Breast epithelium (tissue), 4 donors: ENCODE results near the gene AGRP. TPM values are rescaled to one million over a fixed set of nuclear protein-coding genes. Genes with fewer than 3 reads are reported as not detected.

ENCODE experiments used
- DNase-seq, 2 donors: peaks; one replicate each; pipeline ENCODE4 v3.0.0-alpha.2; 2019; ENCODE audit warnings: low spot score in 2 of 2
- H3K27ac ChIP-seq, 2 donors: fragments of 200-600 bp; sonication (generic) in 1 of 2; one replicate each; pipeline ENCODE4 v1.5.1; 2016 to 2019; ENCODE audit warnings: mild to moderate bottlenecking in 1 of 2
- H3K27me3 ChIP-seq, 2 donors: fragments of 200-600 bp; sonication (generic) in 1 of 2; one replicate each; pipeline versions ENCODE4 v1.5.1 to v1.6.0; 2017 to 2019; ENCODE audit warnings: control low read depth in 1 of 2, mild to moderate bottlenecking in 1 of 2
- H3K36me3 ChIP-seq: fragments of 200-600 bp; one replicate; pipeline ENCODE4 v1.5.1; 2019
- H3K4me1 ChIP-seq, 2 donors: fragments of 200-600 bp; sonication (generic); one replicate each; pipeline ENCODE4 v1.5.1; 2016 to 2019; ENCODE audit warnings: control low read depth in 1 of 2
- H3K4me3 ChIP-seq, 3 donors: fragments of 200-600 bp; sonication (generic); 1 replicate in 2 of 3; 2 replicates in 1 of 3; pipeline ENCODE4 v1.5.1; 2016 to 2019; ENCODE audit warnings: mild to moderate bottlenecking in 3 of 3, moderate library complexity in 2 of 3
- H3K9me3 ChIP-seq, 2 donors: fragments of 200-600 bp; sonication (generic) in 1 of 2; one replicate each; pipeline ENCODE4 v1.5.1; 2016 to 2019; ENCODE audit warnings: control low read depth in 1 of 2
- CTCF ChIP-seq, 3 donors: fragments of 450-650 bp; IDR thresholded peaks; one replicate each; pipeline ENCODE4 v1.5.1; 2016 to 2017; ENCODE audit warnings: antibody characterized with exemption in 3 of 3, mild to moderate bottlenecking in 3 of 3, moderate library complexity in 3 of 3
- POLR2A ChIP-seq: fragments of 450-650 bp; IDR thresholded peaks from one replicate; pipeline ENCODE4 v1.6.1; 2016; ENCODE audit warnings: antibody characterized with exemption, mild to moderate bottlenecking, moderate library complexity
- POLR2AphosphoS5 ChIP-seq, 3 donors: sonication (generic); formaldehyde crosslinking; IDR thresholded peaks; one replicate each; pipeline ENCODE4 v1.6.1; 2017; ENCODE audit warnings: antibody characterized with exemption in 3 of 3
- intact Hi-C: fragments of 100-400 bp; cut with DNase I; formaldehyde crosslinking; loops from one replicate; pipeline ENCODE4 v1.15.1; 2023; ENCODE audit warnings: low total_unique reads
- total RNA-seq, 3 donors: library from RNA; depleted of rRNA; stranded (reverse); fragments of >200 nt; gene quantifications; one replicate each; pipeline ENCODE4 v1.1.0, GENCODE V29; 2016

Gene AGRP
- total RNA-seq, 3 donors from 2014 or later, result not detected

GRCh38 chr16:67521095-67521804 lies 37.9 kb upstream of the AGRP start:
- Histone ChIP-seq H3K4me1 (no peaks in the 10 kb centered on the region), H3K27me3 (no peaks in the 10 kb centered on the region), H3K36me3 (no peaks in the 10 kb centered on the region), H3K4me3 (peak overlapping the region; percentile 33 to 66 (median 47)), H3K27ac (peak overlapping the region; percentile 85 to 96), H3K9me3 (no peaks in the 10 kb centered on the region)
- peak; percentile 93 to 96 for DNase-seq
- intact Hi-C loops, result no loop called here
- TF ChIP-seq CTCF (IDR thresholded peaks at IDR 0.05), result peak; percentile 93 to 98 (median 97)
- no peak for TF ChIP-seq POLR2A
- peak; percentile 66 to 82 (median 68) for TF ChIP-seq POLR2AphosphoS5 (IDR thresholded peaks at IDR 0.05)

GRCh38 chr16:67519242-67519641 lies 35.9 kb upstream of the AGRP start:
- no peak overlapping the region for H3K4me3 ChIP-seq

GRCh38 chr16:67518676-67519075 lies 35.3 kb upstream of the AGRP start:
- intact Hi-C loops, result loop anchor here (5.0 kb wide), 1 partner anchor 574 kb away; no protein-coding TSS in a partner anchor
- no peaks in the 10 kb centered on the region for H3K36me3 ChIP-seq
- no peaks in the 10 kb centered on the region for H3K27me3 ChIP-seq
- TF ChIP-seq CTCF (IDR thresholded peaks at IDR 0.05) (no peak), POLR2AphosphoS5 (IDR thresholded peaks at IDR 0.05) (no peak), POLR2A (no peak)
- H3K27ac ChIP-seq, result no peak overlapping the region
- DNase-seq, result no peak
- no peaks in the 10 kb centered on the region for H3K9me3 ChIP-seq
- no peaks in the 10 kb centered on the region for H3K4me1 ChIP-seq
- H3K4me3 ChIP-seq, result no peak overlapping the region

More at GRCh38 chr16:67519242-67519641, 35.9 kb upstream of the AGRP start:
- intact Hi-C loops, result loop anchor here (5.0 kb wide), 1 partner anchor 573 kb away; no protein-coding TSS in a partner anchor
- Histone ChIP-seq H3K9me3 (no peaks in the 10 kb centered on the region), H3K27ac (no peak overlapping the region), H3K4me1 (no peaks in the 10 kb centered on the region), H3K36me3 (no peaks in the 10 kb centered on the region), H3K27me3 (no peaks in the 10 kb centered on the region)
- no peak for TF ChIP-seq POLR2AphosphoS5 (IDR thresholded peaks at IDR 0.05)
- no peak for TF ChIP-seq POLR2A
- DNase-seq, result no peak

GRCh38 chr16:67517661-67518423 lies 34.5 kb upstream of the AGRP start:
- H3K9me3 ChIP-seq, result no peaks in the 10 kb centered on the region
- no peak overlapping the region for H3K4me3 ChIP-seq
- H3K36me3 ChIP-seq, result no peaks in the 10 kb centered on the region
- TF ChIP-seq POLR2AphosphoS5 (IDR thresholded peaks at IDR 0.05) (no peak), CTCF (IDR thresholded peaks at IDR 0.05) (no peak), POLR2A (no peak)
- intact Hi-C loops, result loop anchor here (5.0 kb wide), 1 partner anchor 574 kb away; no protein-coding TSS in a partner anchor
- no peaks in the 10 kb centered on the region for H3K4me1 ChIP-seq
- no peaks in the 10 kb centered on the region for H3K27me3 ChIP-seq
- H3K27ac ChIP-seq, result no peak overlapping the region
- no peak for DNase-seq

GRCh38 chr16:67517155-67517445 lies 33.8 kb upstream of the AGRP start:
- intact Hi-C loops, result loop anchor here (5.0 kb wide), 1 partner anchor 575 kb away; no protein-coding TSS in a partner anchor
- TF ChIP-seq POLR2AphosphoS5 (IDR thresholded peaks at IDR 0.05), result no peak
- no peak for TF ChIP-seq CTCF (IDR thresholded peaks at IDR 0.05)
- no peak for TF ChIP-seq POLR2A
- Histone ChIP-seq H3K9me3 (no peaks in the 10 kb centered on the region), H3K27me3 (no peaks in the 10 kb centered on the region), H3K27ac (no peak overlapping the region), H3K36me3 (no peaks in the 10 kb centered on the region), H3K4me1 (no peaks in the 10 kb centered on the region), H3K4me3 (no peak overlapping the region)
- DNase-seq, result no peak
